GM12878 (cell line): Measurements from ENCODE around the gene ZNF19. TPM values are rescaled to one million over a fixed set of nuclear protein-coding genes. Genes with fewer than 3 reads are reported as not detected.

ENCODE experiments used
- ATAC-seq: fragments of 200-7000 bp; cut with Tn5 transposase; 3 replicates; pipeline ENCODE4 v1.9.1; 2020; ENCODE audit warnings: mild to moderate bottlenecking, moderate library complexity
- BruUV-seq: library from RNA; stranded (reverse); fragments of 400-500 nt; replicated peaks from 2 replicates; lab custom pipeline; 2021; lab: Mats Ljungman, UMichigan
- CTCF ChIA-PET: fragments of 300-600 bp; sonication (Branson Sonifier 250); formaldehyde crosslinking; extraction: SDS; loops from one replicate; lab custom pipeline; 2021; ENCODE audit warnings: inconsistent platforms; lab: Yijun Ruan, JAX
- POLR2A ChIA-PET: fragments of 350-600 bp; formaldehyde crosslinking; extraction: SDS; loops from one replicate; lab custom pipeline; 2021; ENCODE audit warnings: inconsistent platforms; lab: Charles Lee
- RAD21 ChIA-PET: fragments of 300-600 bp; sonication (Branson Sonifier 250); formaldehyde crosslinking; loops from one replicate; lab custom pipeline; 2023; ENCODE audit warnings: antibody characterized with exemption; ENCODE audit not compliant: unreplicated experiment; lab: Charles Lee
- SMC1A ChIA-PET: fragments of 300-600 bp; sonication (Branson Sonifier 250); formaldehyde crosslinking; loops from one replicate; lab custom pipeline; 2023; ENCODE audit not compliant: unreplicated experiment, uncharacterized antibody; lab: Charles Lee
- DNase-seq: peaks from one replicate; pipeline ENCODE4 v3.0.0-alpha.2; 2011; ENCODE audit warnings: low read depth, low spot score
- FAIRE-seq: peaks from 3 replicates; lab custom pipeline; 2011; peaks lifted over from hg19 to GRCh38; lab: Jason Lieb, UNC
- H2AFZ ChIP-seq: 2 replicates; pipeline ENCODE4 v1.6.0; 2011; ENCODE audit warnings: low read depth, low read length, control low read depth; ENCODE audit not compliant: control insufficient read depth
- H3K27ac ChIP-seq: 2 replicates; pipeline ENCODE4 v1.5.1; 2011; ENCODE audit warnings: control low read depth; ENCODE audit not compliant: control insufficient read depth, insufficient read depth
- H3K27me3 ChIP-seq, 2 experiments: replicated peaks in 1 of 2; 2 replicates each; pipeline versions ENCODE4 v1.6.0 to v1.6.1; 2011; ENCODE audit warnings: low read length in 1 of 2; ENCODE audit not compliant: control insufficient read depth in 2 of 2, insufficient read depth in 2 of 2
- H3K36me3 ChIP-seq, 2 experiments: 2 replicates each; pipeline ENCODE4 v1.5.1; 2011; ENCODE audit warnings: low read length in 1 of 2; ENCODE audit not compliant: control insufficient read depth in 2 of 2, insufficient read depth in 2 of 2
- H3K4me1 ChIP-seq: 2 replicates; pipeline ENCODE4 v1.6.1; 2011; ENCODE audit warnings: mild to moderate bottlenecking, low read length, moderate library complexity, mixed read lengths; ENCODE audit not compliant: control insufficient read depth, insufficient read depth
- H3K4me2 ChIP-seq: 2 replicates; pipeline ENCODE4 v1.6.0; 2011; ENCODE audit warnings: control low read depth; ENCODE audit not compliant: control insufficient read depth, insufficient read depth
- H3K4me3 ChIP-seq: fragments of 200-600 bp; sonication (generic); 2 replicates; pipeline ENCODE4 v1.5.1; 2016
- H3K79me2 ChIP-seq: 2 replicates; pipeline ENCODE4 v1.6.0; 2011; ENCODE audit warnings: low read length; ENCODE audit not compliant: control insufficient read depth, insufficient read depth
- H3K9ac ChIP-seq: 2 replicates; pipeline ENCODE4 v1.8.0; 2011; ENCODE audit warnings: low read length, control low read depth, mixed read lengths; ENCODE audit not compliant: control insufficient read depth, insufficient read depth
- H3K9me3 ChIP-seq: replicated peaks from 3 replicates; pipeline ENCODE4 v1.5.1; 2011; ENCODE audit warnings: mild to moderate bottlenecking, low read length; ENCODE audit not compliant: control insufficient read depth, insufficient read depth
- H4K20me1 ChIP-seq: 2 replicates; pipeline ENCODE4 v1.6.0; 2011; ENCODE audit not compliant: control insufficient read depth, insufficient read depth
- CEBPB ChIP-seq, 2 experiments: fragments of 150-350 bp in 1 of 2; IDR thresholded peaks; 2 replicates each; pipeline ENCODE4 v1.6.1; 2012 to 2014; ENCODE audit warnings: low read depth in 2 of 2, low read length in 2 of 2, borderline replicate concordance in 1 of 2, inconsistent platforms in 1 of 2
- CREM ChIP-seq: IDR thresholded peaks from 2 replicates; pipeline ENCODE4 v1.6.1; 2014; ENCODE audit warnings: antibody characterized with exemption, low read depth
- HDAC2 ChIP-seq: fragments of 200-600 bp; sonication (generic); IDR thresholded peaks from 2 replicates; pipeline ENCODE4 v1.6.1; 2017
- MTA2 ChIP-seq: fragments of 450-650 bp; IDR thresholded peaks from 2 replicates; pipeline ENCODE4 v1.6.1; 2016; ENCODE audit warnings: low read depth, mild to moderate bottlenecking, moderate library complexity
- MXI1 ChIP-seq: fragments of 150-350 bp; IDR thresholded peaks from 2 replicates; pipeline ENCODE4 v1.6.1; 2011; ENCODE audit warnings: low read depth, mild to moderate bottlenecking, inconsistent platforms, low read length, improper control_type of control experiment
- NRF1 ChIP-seq: conservative IDR thresholded peaks from 2 replicates; pipeline ENCODE4 v1.6.1; 2011; ENCODE audit warnings: mild to moderate bottlenecking, low read depth, low read length, improper control_type of control experiment
- PAX8 ChIP-seq: fragments of 450-650 bp; IDR thresholded peaks from 2 replicates; pipeline ENCODE4 v1.6.1; 2017; ENCODE audit warnings: mild to moderate bottlenecking, moderate library complexity
- RB1 ChIP-seq: fragments of 450-650 bp; formaldehyde crosslinking; IDR thresholded peaks from 2 replicates; pipeline ENCODE4 v1.6.1; 2017; ENCODE audit warnings: mild to moderate bottlenecking, borderline replicate concordance
- RELB ChIP-seq: fragments of 450-650 bp; IDR thresholded peaks from 2 replicates; pipeline ENCODE4 v1.6.1; 2017; ENCODE audit warnings: low read depth, mild to moderate bottlenecking, moderate library complexity
- RUNX3 ChIP-seq: IDR thresholded peaks from 2 replicates; pipeline ENCODE4 v1.6.1; 2012; ENCODE audit warnings: low read length, inconsistent platforms
- SIN3A ChIP-seq: IDR thresholded peaks from 2 replicates; pipeline ENCODE4 v1.6.1; 2012; ENCODE audit warnings: low read depth, low read length, improper control_type of control experiment
- TAF1 ChIP-seq: IDR thresholded peaks from 2 replicates; pipeline ENCODE4 v1.6.1; 2011; ENCODE audit warnings: mild to moderate bottlenecking, low read depth, low read length, borderline replicate concordance
- WRNIP1 ChIP-seq: IDR thresholded peaks from 2 replicates; pipeline ENCODE4 v1.6.1; 2011; ENCODE audit warnings: low read depth, low read length, improper control_type of control experiment, borderline replicate concordance
- YY1 ChIP-seq: IDR thresholded peaks from 2 replicates; pipeline ENCODE4 v1.6.1; 2011; ENCODE audit warnings: low read depth, mild to moderate bottlenecking, low read length
- ZNF384 ChIP-seq: IDR thresholded peaks from 2 replicates; pipeline ENCODE4 v1.6.1; 2012; ENCODE audit warnings: low read depth, mild to moderate bottlenecking, low read length, improper control_type of control experiment, borderline replicate concordance
- ZZZ3 ChIP-seq: IDR thresholded peaks from 2 replicates; pipeline ENCODE4 v1.6.1; 2011; ENCODE audit warnings: low read depth; ENCODE audit not compliant: control insufficient read depth, insufficient read length
- WGBS: methylation state at CpG from one replicate; pipeline ENCODE4 v1.1.6; 2016; ENCODE audit warnings: low lambda C conversion rate; ENCODE audit not compliant: insufficient replicate concordance, insufficient coverage; ENCODE audit errors: missing lambda C conversion rate; 5-methylcytosine and 5-hydroxymethylcytosine counted together
- in situ Hi-C: fragments of 300-500 bp; cut with MboI; formaldehyde crosslinking; loops from 9 replicates; pipeline ENCODE4 v1.14.3; 2018; ENCODE audit warnings: mixed read lengths
- intact Hi-C: fragments of 100-400 bp; cut with micrococcal nuclease; formaldehyde crosslinking; loops from one replicate; pipeline ENCODE4 v1.14.2; 2022; ENCODE audit not compliant: unreplicated experiment
- polyA plus RNA-seq, 11 experiments: library from polyadenylated mRNA; depleted of rRNA in 4 of 11; unstranded in 6 of 11; stranded (reverse) in 5 of 11; fragments of >200 nt; fragmentation: Nextera tagmentation in 4 of 11; fragmentation: Illumina TruSeq in 1 of 11; extraction: Ambion mirVana in 4 of 11; extraction: Trizol in 1 of 11; gene quantifications; 1 replicate in 1 of 11; 2 replicates in 10 of 11; pipeline versions ENCODE4 v1.2.1 to v1.2.3, GENCODE V29; 2011 to 2016; ENCODE audit warnings: inconsistent platforms in 2 of 11, missing spikeins in 2 of 11, low read depth in 1 of 11
- total RNA-seq, 4 experiments: library from RNA; depleted of rRNA in 3 of 4; stranded (reverse); fragments of >200 nt in 3 of 4; fragmentation: Illumina TruSeq in 1 of 4; extraction: Trizol in 1 of 4; gene quantifications; 2 replicates each; pipeline versions ENCODE4 v1.2.1 to v1.2.3, GENCODE V29; 2013 to 2021

ZNF19 gene
- total and polyA plus RNA-seq, 10 of the 15 experiments (the other 5 are each of a cell fraction or from before 2014, with no cell fraction given), result 1.0 to 3.3 (median 2.0) TPM

GRCh38 chr16:71431176-71431575 is 57.9 kb downstream of the ZNF19 start (continued):
- TF ChIP-seq ZNF384, result no peak
- no peak for TF ChIP-seq PAX8

- no peaks in the 10 kb centered on the region; a peak in 1 of 4 replicates for H3K27me3 ChIP-seq
- ATAC-seq (no peak), FAIRE-seq (no peak)
- in situ Hi-C loops, result no loop called here
- ChIA-PET RAD21 (no interaction called here), SMC1A (interaction anchor here (2.0 kb wide), 1 partner anchor 18 kb away, joined by 8 read pairs; no protein-coding TSS in a partner anchor)
- H3K9ac ChIP-seq, result no peak overlapping the region
- H2AFZ ChIP-seq, result no peak overlapping the region
- no peaks in the 10 kb centered on the region for H3K79me2 ChIP-seq
- 29% methylated on average over 6 of the region's 6 CpGs for WGBS
- TF ChIP-seq CEBPB (IDR thresholded peaks at IDR 0.05; ENCODE audit: borderline replicate concordance in 1 of 2, low read depth in 2 of 2, low read length in 2 of 2) (no peak), MTA2 (no peak), RUNX3 (no peak), YY1 (no peak), RELB (no peak), CREM (no peak), NRF1 (no peak), WRNIP1 (no peak), RB1 (no peak), ZZZ3 (no peak), HDAC2 (no peak), TAF1 (no peak), SIN3A (no peak), MXI1 (no peak)
- TF ChIP-seq, all 136 proteins: peak for 0
- Histone ChIP-seq H3K4me1 (no peaks in the 10 kb centered on the region), H3K4me2 (no peak overlapping the region), H3K4me3 (no peak overlapping the region), H4K20me1 (peaks cover 3% of the 10 kb centered on the region; the same call in 1 of the 2 replicates), H3K36me3 (no peaks in the 10 kb centered on the region), H3K27ac (no peak overlapping the region), H3K9me3 (no peaks in the 10 kb centered on the region)
- CTCF ChIA-PET, result no interaction called here
- POLR2A ChIA-PET, result interaction anchor here (0.6 kb wide), 1 partner anchor 101 kb away, joined by 4 read pairs; no protein-coding TSS in a partner anchor
- BruUV-seq, result no TSS peak
- intact Hi-C loops, result no loop called here
- no peak for DNase-seq
Measured at GRCh38 chr16:71430744-71431143, 58.4 kb downstream of the ZNF19 start.
